GM12878 (cell line): ENCODE results near the gene FGGY. TPM values are rescaled to one million over a fixed set of nuclear protein-coding genes. Genes with fewer than 3 reads are reported as not detected.
A peak's percentile ranks its signal among the peaks of the same experiment; 100 is the strongest.

ENCODE experiments used
- ATAC-seq: fragments of 200-7000 bp; cut with Tn5 transposase; 3 replicates; pipeline ENCODE4 v1.9.1; 2020; ENCODE audit warnings: mild to moderate bottlenecking, moderate library complexity
- BruUV-seq: library from RNA; stranded (reverse); fragments of 400-500 nt; replicated peaks from 2 replicates; lab custom pipeline; 2021; lab: Mats Ljungman, UMichigan
- CTCF ChIA-PET: fragments of 300-600 bp; sonication (Branson Sonifier 250); formaldehyde crosslinking; extraction: SDS; loops from one replicate; lab custom pipeline; 2021; ENCODE audit warnings: inconsistent platforms; lab: Yijun Ruan, JAX
- POLR2A ChIA-PET: fragments of 350-600 bp; formaldehyde crosslinking; extraction: SDS; loops from one replicate; lab custom pipeline; 2021; ENCODE audit warnings: inconsistent platforms; lab: Charles Lee
- RAD21 ChIA-PET: fragments of 300-600 bp; sonication (Branson Sonifier 250); formaldehyde crosslinking; loops from one replicate; lab custom pipeline; 2023; ENCODE audit warnings: antibody characterized with exemption; ENCODE audit not compliant: unreplicated experiment; lab: Charles Lee
- SMC1A ChIA-PET: fragments of 300-600 bp; sonication (Branson Sonifier 250); formaldehyde crosslinking; loops from one replicate; lab custom pipeline; 2023; ENCODE audit not compliant: unreplicated experiment, uncharacterized antibody; lab: Charles Lee
- DNase-seq: peaks from one replicate; pipeline ENCODE4 v3.0.0-alpha.2; 2011; ENCODE audit warnings: low read depth, low spot score
- FAIRE-seq: peaks from 3 replicates; lab custom pipeline; 2011; peaks lifted over from hg19 to GRCh38; lab: Jason Lieb, UNC
- H2AFZ ChIP-seq: 2 replicates; pipeline ENCODE4 v1.6.0; 2011; ENCODE audit warnings: low read depth, low read length, control low read depth; ENCODE audit not compliant: control insufficient read depth
- H3K27ac ChIP-seq: 2 replicates; pipeline ENCODE4 v1.5.1; 2011; ENCODE audit warnings: control low read depth; ENCODE audit not compliant: control insufficient read depth, insufficient read depth
- H3K27me3 ChIP-seq, 2 experiments: replicated peaks in 1 of 2; 2 replicates each; pipeline versions ENCODE4 v1.6.0 to v1.6.1; 2011; ENCODE audit warnings: low read length in 1 of 2; ENCODE audit not compliant: control insufficient read depth in 2 of 2, insufficient read depth in 2 of 2
- H3K36me3 ChIP-seq, 2 experiments: 2 replicates each; pipeline ENCODE4 v1.5.1; 2011; ENCODE audit warnings: low read length in 1 of 2; ENCODE audit not compliant: control insufficient read depth in 2 of 2, insufficient read depth in 2 of 2
- H3K4me1 ChIP-seq: 2 replicates; pipeline ENCODE4 v1.6.1; 2011; ENCODE audit warnings: mild to moderate bottlenecking, low read length, moderate library complexity, mixed read lengths; ENCODE audit not compliant: control insufficient read depth, insufficient read depth
- H3K4me2 ChIP-seq: 2 replicates; pipeline ENCODE4 v1.6.0; 2011; ENCODE audit warnings: control low read depth; ENCODE audit not compliant: control insufficient read depth, insufficient read depth
- H3K4me3 ChIP-seq: fragments of 200-600 bp; sonication (generic); 2 replicates; pipeline ENCODE4 v1.5.1; 2016
- H3K79me2 ChIP-seq: 2 replicates; pipeline ENCODE4 v1.6.0; 2011; ENCODE audit warnings: low read length; ENCODE audit not compliant: control insufficient read depth, insufficient read depth
- H3K9ac ChIP-seq: 2 replicates; pipeline ENCODE4 v1.8.0; 2011; ENCODE audit warnings: low read length, control low read depth, mixed read lengths; ENCODE audit not compliant: control insufficient read depth, insufficient read depth
- H3K9me3 ChIP-seq: replicated peaks from 3 replicates; pipeline ENCODE4 v1.5.1; 2011; ENCODE audit warnings: mild to moderate bottlenecking, low read length; ENCODE audit not compliant: control insufficient read depth, insufficient read depth
- H4K20me1 ChIP-seq: 2 replicates; pipeline ENCODE4 v1.6.0; 2011; ENCODE audit not compliant: control insufficient read depth, insufficient read depth
- CEBPB ChIP-seq, 2 experiments: fragments of 150-350 bp in 1 of 2; IDR thresholded peaks; 2 replicates each; pipeline ENCODE4 v1.6.1; 2012 to 2014; ENCODE audit warnings: low read depth in 2 of 2, low read length in 2 of 2, borderline replicate concordance in 1 of 2, inconsistent platforms in 1 of 2
- CHD4 ChIP-seq: fragments of 200-600 bp; sonication (generic); IDR thresholded peaks from 2 replicates; pipeline ENCODE4 v1.6.1; 2016; ENCODE audit warnings: mild to moderate bottlenecking
- GATAD2B ChIP-seq: fragments of 450-650 bp; conservative IDR thresholded peaks from 2 replicates; pipeline ENCODE4 v1.6.1; 2017; ENCODE audit warnings: low read depth, mild to moderate bottlenecking, moderate library complexity
- HDGF ChIP-seq: fragments of 450-650 bp; IDR thresholded peaks from 2 replicates; pipeline ENCODE4 v1.6.1; 2016; ENCODE audit warnings: antibody characterized with exemption
- IKZF2 ChIP-seq, 2 experiments: fragments of 450-650 bp; IDR thresholded peaks; 2 replicates each; pipeline ENCODE4 v1.6.1; 2017; ENCODE audit warnings: mild to moderate bottlenecking in 2 of 2, moderate library complexity in 2 of 2
- JUND ChIP-seq: IDR thresholded peaks from 2 replicates; pipeline ENCODE4 v1.6.1; 2012; ENCODE audit warnings: low read depth, mild to moderate bottlenecking, low read length, improper control_type of control experiment, moderate library complexity
- NR2C1 ChIP-seq: fragments of 450-650 bp; IDR thresholded peaks from 2 replicates; pipeline ENCODE4 v1.6.1; 2017; ENCODE audit warnings: antibody characterized with exemption, mild to moderate bottlenecking, moderate library complexity
- RELA ChIP-seq: fragments of 450-650 bp; IDR thresholded peaks from 2 replicates; pipeline ENCODE4 v1.8.0; 2014; ENCODE audit warnings: borderline replicate concordance; ENCODE audit not compliant: partially characterized antibody
- RUNX3 ChIP-seq: IDR thresholded peaks from 2 replicates; pipeline ENCODE4 v1.6.1; 2012; ENCODE audit warnings: low read length, inconsistent platforms
- SMARCA5 ChIP-seq: fragments of 450-650 bp; IDR thresholded peaks from 2 replicates; pipeline ENCODE4 v1.6.1; 2017; ENCODE audit warnings: mild to moderate bottlenecking
- SREBF1 ChIP-seq: IDR thresholded peaks from 2 replicates; pipeline ENCODE4 v1.6.1; 2012; ENCODE audit warnings: mild to moderate bottlenecking, low read length
- ZNF217 ChIP-seq: fragments of 450-650 bp; IDR thresholded peaks from 2 replicates; pipeline ENCODE4 v1.6.1; 2017; ENCODE audit warnings: antibody characterized with exemption, mild to moderate bottlenecking
- WGBS: methylation state at CpG from one replicate; pipeline ENCODE4 v1.1.6; 2016; ENCODE audit warnings: low lambda C conversion rate; ENCODE audit not compliant: insufficient replicate concordance, insufficient coverage; ENCODE audit errors: missing lambda C conversion rate; 5-methylcytosine and 5-hydroxymethylcytosine counted together
- in situ Hi-C: fragments of 300-500 bp; cut with MboI; formaldehyde crosslinking; loops from 9 replicates; pipeline ENCODE4 v1.14.3; 2018; ENCODE audit warnings: mixed read lengths
- intact Hi-C: fragments of 100-400 bp; cut with micrococcal nuclease; formaldehyde crosslinking; loops from one replicate; pipeline ENCODE4 v1.14.2; 2022; ENCODE audit not compliant: unreplicated experiment
- polyA plus RNA-seq, 11 experiments: library from polyadenylated mRNA; depleted of rRNA in 4 of 11; unstranded in 6 of 11; stranded (reverse) in 5 of 11; fragments of >200 nt; fragmentation: Nextera tagmentation in 4 of 11; fragmentation: Illumina TruSeq in 1 of 11; extraction: Ambion mirVana in 4 of 11; extraction: Trizol in 1 of 11; gene quantifications; 1 replicate in 1 of 11; 2 replicates in 10 of 11; pipeline versions ENCODE4 v1.2.1 to v1.2.3, GENCODE V29; 2011 to 2016; ENCODE audit warnings: inconsistent platforms in 2 of 11, missing spikeins in 2 of 11, low read depth in 1 of 11
- total RNA-seq, 4 experiments: library from RNA; depleted of rRNA in 3 of 4; stranded (reverse); fragments of >200 nt in 3 of 4; fragmentation: Illumina TruSeq in 1 of 4; extraction: Trizol in 1 of 4; gene quantifications; 2 replicates each; pipeline versions ENCODE4 v1.2.1 to v1.2.3, GENCODE V29; 2013 to 2021
- TF ChIP-seq, protein P1 (sequence below): fragments of 450-650 bp; conservative IDR thresholded peaks from 2 replicates; pipeline ENCODE4 v1.6.1; 2017; ENCODE audit warnings: mild to moderate bottlenecking, moderate library complexity
- TF ChIP-seq, protein P2 (sequence below): fragments of 150-350 bp; IDR thresholded peaks from 2 replicates; pipeline ENCODE4 v1.6.1; 2016; ENCODE audit warnings: low read depth, low read length
- TF ChIP-seq, protein P3 (sequence below): IDR thresholded peaks from 2 replicates; pipeline ENCODE4 v1.6.1; 2012; ENCODE audit warnings: low read length, inconsistent platforms

FGGY gene
- total and polyA plus RNA-seq, 10 of the 15 experiments (the other 5 are each of a cell fraction or from before 2014, with no cell fraction given), result 6.2 to 11.9 (median 7.5) TPM

DNA sequence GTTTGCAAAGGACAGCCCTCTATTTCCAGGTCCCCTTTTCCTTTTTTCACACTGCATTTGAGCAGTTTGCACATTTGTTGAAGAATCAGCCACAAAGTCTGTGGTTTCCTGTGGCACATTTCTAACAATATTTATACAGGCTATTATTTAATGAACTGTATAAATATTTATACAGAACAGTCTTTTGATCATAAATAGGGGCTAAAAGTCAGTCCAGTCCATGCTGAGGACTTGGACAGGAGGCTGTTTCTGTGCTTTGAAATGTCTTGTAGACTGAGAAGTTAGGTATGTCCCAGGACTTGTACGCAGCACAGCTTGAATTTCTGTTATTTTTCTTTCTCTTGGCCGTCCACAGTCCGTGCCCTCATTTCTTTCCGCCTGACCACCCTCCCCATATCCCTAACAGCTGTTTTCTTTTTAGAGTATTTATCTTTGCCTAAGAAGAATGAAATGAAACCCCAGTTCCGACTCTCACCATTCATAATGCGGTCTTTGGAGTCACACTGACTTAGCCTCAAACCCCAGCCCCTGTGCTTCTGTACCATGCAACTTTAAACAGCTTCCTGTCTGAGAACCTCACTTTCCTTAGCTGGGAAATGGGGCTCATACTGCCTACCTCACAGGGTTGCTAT, 19.7 kb downstream of the FGGY start:
- DNase-seq, result peak; percentile 39
- 36% methylated on average over 6 of the region's 6 CpGs for WGBS
- intact Hi-C loops, result no loop called here
- TF ChIP-seq GATAD2B, result no peak
- TF ChIP-seq, protein P1, sequence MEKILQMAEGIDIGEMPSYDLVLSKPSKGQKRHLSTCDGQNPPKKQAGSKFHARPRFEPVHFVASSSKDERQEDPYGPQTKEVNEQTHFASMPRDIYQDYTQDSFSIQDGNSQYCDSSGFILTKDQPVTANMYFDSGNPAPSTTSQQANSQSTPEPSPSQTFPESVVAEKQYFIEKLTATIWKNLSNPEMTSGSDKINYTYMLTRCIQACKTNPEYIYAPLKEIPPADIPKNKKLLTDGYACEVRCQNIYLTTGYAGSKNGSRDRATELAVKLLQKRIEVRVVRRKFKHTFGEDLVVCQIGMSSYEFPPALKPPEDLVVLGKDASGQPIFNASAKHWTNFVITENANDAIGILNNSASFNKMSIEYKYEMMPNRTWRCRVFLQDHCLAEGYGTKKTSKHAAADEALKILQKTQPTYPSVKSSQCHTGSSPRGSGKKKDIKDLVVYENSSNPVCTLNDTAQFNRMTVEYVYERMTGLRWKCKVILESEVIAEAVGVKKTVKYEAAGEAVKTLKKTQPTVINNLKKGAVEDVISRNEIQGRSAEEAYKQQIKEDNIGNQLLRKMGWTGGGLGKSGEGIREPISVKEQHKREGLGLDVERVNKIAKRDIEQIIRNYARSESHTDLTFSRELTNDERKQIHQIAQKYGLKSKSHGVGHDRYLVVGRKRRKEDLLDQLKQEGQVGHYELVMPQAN, result no peak
- no peak for TF ChIP-seq SREBF1
- peak; percentile 27 to 33; a peak in 2 of 4 replicates for TF ChIP-seq IKZF2 (IDR thresholded peaks at IDR 0.05)
- peak; percentile 44; the same call in 1 of the 2 replicates for TF ChIP-seq SMARCA5
- TF ChIP-seq ZNF217, result no peak
- TF ChIP-seq NR2C1, result no peak
- TF ChIP-seq CHD4, result no peak
- TF ChIP-seq RELA, result no peak
- TF ChIP-seq, protein P2, sequence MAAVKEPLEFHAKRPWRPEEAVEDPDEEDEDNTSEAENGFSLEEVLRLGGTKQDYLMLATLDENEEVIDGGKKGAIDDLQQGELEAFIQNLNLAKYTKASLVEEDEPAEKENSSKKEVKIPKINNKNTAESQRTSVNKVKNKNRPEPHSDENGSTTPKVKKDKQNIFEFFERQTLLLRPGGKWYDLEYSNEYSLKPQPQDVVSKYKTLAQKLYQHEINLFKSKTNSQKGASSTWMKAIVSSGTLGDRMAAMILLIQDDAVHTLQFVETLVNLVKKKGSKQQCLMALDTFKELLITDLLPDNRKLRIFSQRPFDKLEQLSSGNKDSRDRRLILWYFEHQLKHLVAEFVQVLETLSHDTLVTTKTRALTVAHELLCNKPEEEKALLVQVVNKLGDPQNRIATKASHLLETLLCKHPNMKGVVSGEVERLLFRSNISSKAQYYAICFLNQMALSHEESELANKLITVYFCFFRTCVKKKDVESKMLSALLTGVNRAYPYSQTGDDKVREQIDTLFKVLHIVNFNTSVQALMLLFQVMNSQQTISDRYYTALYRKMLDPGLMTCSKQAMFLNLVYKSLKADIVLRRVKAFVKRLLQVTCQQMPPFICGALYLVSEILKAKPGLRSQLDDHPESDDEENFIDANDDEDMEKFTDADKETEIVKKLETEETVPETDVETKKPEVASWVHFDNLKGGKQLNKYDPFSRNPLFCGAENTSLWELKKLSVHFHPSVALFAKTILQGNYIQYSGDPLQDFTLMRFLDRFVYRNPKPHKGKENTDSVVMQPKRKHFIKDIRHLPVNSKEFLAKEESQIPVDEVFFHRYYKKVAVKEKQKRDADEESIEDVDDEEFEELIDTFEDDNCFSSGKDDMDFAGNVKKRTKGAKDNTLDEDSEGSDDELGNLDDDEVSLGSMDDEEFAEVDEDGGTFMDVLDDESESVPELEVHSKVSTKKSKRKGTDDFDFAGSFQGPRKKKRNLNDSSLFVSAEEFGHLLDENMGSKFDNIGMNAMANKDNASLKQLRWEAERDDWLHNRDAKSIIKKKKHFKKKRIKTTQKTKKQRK, result no peak
- TF ChIP-seq CEBPB (IDR thresholded peaks at IDR 0.05; ENCODE audit: borderline replicate concordance in 1 of 2, low read depth in 2 of 2, low read length in 2 of 2), result no peak
- no peak for TF ChIP-seq JUND
- TF ChIP-seq, protein P3, sequence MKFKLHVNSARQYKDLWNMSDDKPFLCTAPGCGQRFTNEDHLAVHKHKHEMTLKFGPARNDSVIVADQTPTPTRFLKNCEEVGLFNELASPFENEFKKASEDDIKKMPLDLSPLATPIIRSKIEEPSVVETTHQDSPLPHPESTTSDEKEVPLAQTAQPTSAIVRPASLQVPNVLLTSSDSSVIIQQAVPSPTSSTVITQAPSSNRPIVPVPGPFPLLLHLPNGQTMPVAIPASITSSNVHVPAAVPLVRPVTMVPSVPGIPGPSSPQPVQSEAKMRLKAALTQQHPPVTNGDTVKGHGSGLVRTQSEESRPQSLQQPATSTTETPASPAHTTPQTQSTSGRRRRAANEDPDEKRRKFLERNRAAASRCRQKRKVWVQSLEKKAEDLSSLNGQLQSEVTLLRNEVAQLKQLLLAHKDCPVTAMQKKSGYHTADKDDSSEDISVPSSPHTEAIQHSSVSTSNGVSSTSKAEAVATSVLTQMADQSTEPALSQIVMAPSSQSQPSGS, result no peak
- no peak for TF ChIP-seq HDGF
- peak; percentile 33 for TF ChIP-seq RUNX3
- TF ChIP-seq, all 136 proteins: peak for 3
- Histone ChIP-seq H3K4me3 (no peak overlapping the region), H3K27me3 (no peaks in the 10 kb centered on the region), H3K36me3 (no peaks in the 10 kb centered on the region), H2AFZ (no peak overlapping the region), H3K27ac (no peak overlapping the region), H3K4me2 (peak overlapping the region; percentile 30; the same call in 1 of the 2 replicates), H3K9me3 (no peaks in the 10 kb centered on the region), H4K20me1 (no peaks in the 10 kb centered on the region), H3K9ac (no peak overlapping the region), H3K79me2 (no peaks in the 10 kb centered on the region), H3K4me1 (peaks cover 5% of the 10 kb centered on the region; the same call in 1 of the 2 replicates)
- SMC1A ChIA-PET, result interaction anchor here (0.8 to 2.0 kb wide), 8 partner anchors 9 to 247 kb away, joined by 3 to 9 read pairs (median 5); partner anchors contain the start of gene FGGY
- peak; percentile 80 for ATAC-seq
- POLR2A ChIA-PET, result interaction anchor here (1.0 kb wide), 1 partner anchor 12 kb away, joined by 3 read pairs; no protein-coding TSS in a partner anchor
- CTCF ChIA-PET, result no interaction called here
- RAD21 ChIA-PET, result interaction anchor here (0.6 to 1.2 kb wide), 2 partner anchors 20 to 130 kb away, joined by 3 to 4 read pairs; partner anchors contain the start of gene FGGY
- in situ Hi-C loops, result no loop called here
- no TSS peak for BruUV-seq
- FAIRE-seq, result peak; percentile 23
